ENCODE measurements around the gene RNPS1. TPM values are rescaled to one million over a fixed set of nuclear protein-coding genes. Genes with fewer than 3 reads are reported as not detected.
A peak's percentile ranks its signal among the peaks of the same experiment; 100 is the strongest.

RNPS1 gene
- total and polyA plus RNA-seq, 3 donors from 2014 or later: 197 to 294 (median 261) TPM

DNA sequence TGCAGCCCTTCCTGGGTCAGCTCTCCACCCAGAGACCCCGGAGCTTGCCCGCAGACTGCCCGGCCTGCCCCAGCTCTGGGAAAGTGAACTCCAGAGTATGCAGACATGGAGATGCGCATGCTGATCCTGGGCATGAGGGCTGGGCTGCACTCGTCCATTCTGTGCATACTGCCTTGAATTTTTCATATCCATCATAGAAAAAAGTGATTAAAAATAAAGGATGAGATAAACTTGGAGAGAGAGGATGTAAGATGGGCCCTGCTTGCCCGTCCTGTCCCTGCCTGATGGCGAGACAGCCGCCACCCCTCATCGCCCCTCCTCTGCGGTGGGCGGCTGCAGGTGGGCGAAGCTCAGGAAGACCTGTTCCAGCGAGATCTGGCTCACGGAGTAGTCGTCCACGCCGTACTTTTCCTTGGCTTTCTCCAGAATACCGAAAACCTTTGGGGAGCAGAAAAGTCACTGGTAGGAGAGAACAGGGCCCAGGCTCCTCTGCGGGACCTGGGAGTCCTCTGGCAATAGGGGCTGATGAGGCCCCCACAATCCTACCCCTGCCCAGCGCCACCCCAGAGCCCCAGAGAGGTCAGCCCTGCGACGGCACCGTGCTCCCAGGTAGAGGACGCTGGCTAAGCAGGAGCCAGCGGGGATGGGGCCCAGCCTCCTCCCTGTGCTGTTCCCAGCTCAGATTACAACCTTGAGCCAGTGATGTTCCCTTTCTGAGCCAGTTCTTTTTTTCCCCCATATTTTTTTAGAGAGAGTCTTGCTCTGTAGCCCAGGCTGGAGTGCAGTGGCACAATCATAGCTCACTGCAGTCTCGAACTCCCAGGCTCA, 8.7 kb upstream of the RNPS1 start:
- intact Hi-C loops (cut with DNase I; ENCODE audit: low total_unique reads): no loop called here
- 79 to 82% methylated on average over 21 to 26 of the region's 26 CpGs for whole genome bisulfite sequencing, 2 donors
- DNase-seq: no peak
- TF ChIP-seq POLR2A (IDR thresholded peaks at IDR 0.05): no peak
- TF ChIP-seq, protein P1, sequence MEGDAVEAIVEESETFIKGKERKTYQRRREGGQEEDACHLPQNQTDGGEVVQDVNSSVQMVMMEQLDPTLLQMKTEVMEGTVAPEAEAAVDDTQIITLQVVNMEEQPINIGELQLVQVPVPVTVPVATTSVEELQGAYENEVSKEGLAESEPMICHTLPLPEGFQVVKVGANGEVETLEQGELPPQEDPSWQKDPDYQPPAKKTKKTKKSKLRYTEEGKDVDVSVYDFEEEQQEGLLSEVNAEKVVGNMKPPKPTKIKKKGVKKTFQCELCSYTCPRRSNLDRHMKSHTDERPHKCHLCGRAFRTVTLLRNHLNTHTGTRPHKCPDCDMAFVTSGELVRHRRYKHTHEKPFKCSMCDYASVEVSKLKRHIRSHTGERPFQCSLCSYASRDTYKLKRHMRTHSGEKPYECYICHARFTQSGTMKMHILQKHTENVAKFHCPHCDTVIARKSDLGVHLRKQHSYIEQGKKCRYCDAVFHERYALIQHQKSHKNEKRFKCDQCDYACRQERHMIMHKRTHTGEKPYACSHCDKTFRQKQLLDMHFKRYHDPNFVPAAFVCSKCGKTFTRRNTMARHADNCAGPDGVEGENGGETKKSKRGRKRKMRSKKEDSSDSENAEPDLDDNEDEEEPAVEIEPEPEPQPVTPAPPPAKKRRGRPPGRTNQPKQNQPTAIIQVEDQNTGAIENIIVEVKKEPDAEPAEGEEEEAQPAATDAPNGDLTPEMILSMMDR (IDR thresholded peaks at IDR 0.05): no peak
- H3K36me3 ChIP-seq (ENCODE audit: low read depth, missing control alignments): no peaks in the 10 kb centered on the region
- H3K4me1 ChIP-seq: no peaks in the 10 kb centered on the region
- no peak overlapping the region for H3K4me3 ChIP-seq
- no peak overlapping the region for H3K27ac ChIP-seq
- H3K9me3 ChIP-seq: no peaks in the 10 kb centered on the region
- no peaks in the 10 kb centered on the region for H3K27me3 ChIP-seq

DNA sequence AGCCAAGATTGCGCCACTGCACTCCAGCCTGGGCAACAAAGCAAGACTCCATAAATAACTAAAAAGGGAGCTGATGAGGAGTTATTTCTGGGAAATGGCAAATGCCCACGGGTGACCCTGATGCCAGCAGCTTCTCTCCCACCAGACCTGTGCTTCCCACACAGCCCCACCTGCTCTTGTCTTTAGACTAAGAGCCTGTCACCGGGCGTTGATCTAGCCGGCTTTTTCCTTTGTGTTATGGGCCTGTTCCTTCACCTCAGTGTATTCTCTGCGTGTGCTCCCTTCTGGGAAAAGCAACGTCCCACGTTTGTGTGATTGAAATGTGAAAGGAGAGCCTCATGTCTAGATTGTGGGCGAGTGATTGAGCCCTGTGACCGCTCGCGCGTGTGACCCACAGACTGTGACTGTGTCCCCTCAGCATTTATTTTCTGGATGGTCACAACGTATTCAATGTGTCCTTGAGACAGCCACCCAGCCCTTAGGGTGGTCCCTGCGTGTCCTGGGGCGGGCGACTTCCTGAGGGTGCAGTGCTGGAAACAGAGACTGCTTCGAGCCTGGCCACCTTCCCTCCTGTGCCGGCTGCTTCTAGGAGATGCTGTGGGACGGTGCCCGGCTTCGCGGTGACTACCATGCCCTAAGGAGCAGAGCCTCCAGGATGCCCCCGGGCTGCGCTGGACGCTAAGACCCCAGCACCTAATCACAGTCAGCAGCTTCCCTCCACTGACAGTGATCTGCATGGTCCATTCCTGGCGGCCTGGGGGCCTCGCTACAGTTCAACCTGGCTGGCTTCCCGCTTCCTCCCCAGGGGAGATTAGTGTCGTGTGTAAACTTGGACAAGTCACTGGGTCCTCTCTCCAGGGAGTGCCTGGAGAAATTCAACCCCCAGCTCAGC, 7.8 kb upstream of the RNPS1 start:
- intact Hi-C loops (cut with DNase I; ENCODE audit: low total_unique reads): no loop called here
- H3K9me3 ChIP-seq: no peaks in the 10 kb centered on the region
- no peaks in the 10 kb centered on the region for H3K36me3 ChIP-seq (ENCODE audit: low read depth, missing control alignments)

DNA sequence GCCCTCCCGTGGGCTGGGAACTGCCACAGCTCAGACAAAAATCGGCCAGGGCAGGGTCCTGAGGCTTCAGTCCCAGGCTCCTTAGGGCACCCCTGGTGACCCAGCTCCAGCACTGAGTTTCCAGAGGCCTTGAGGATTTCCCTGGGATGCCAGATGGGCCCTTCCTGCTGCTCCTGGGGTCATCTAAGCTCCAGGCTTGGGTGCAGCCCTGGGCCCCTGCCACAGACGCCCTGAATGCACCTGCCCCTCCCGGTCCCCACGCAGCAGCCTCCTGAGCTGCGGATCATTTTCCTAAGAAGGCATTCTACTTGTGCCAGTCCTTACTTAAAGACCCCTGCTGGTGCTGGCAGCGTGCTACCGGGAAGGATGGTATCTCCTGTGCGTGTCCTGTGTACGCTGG, 6.0 kb upstream of the RNPS1 start:
- no peak for TF ChIP-seq POLR2A (IDR thresholded peaks at IDR 0.05)
- TF ChIP-seq, protein P1 (IDR thresholded peaks at IDR 0.05): no peak
- no peaks in the 10 kb centered on the region for H3K27me3 ChIP-seq
- no peak for DNase-seq
- no peak overlapping the region for H3K27ac ChIP-seq
- WGBS, 2 donors: 79 to 90% methylated on average over 6 to 10 of the region's 10 CpGs
- H3K9me3 ChIP-seq: no peaks in the 10 kb centered on the region
- no peak overlapping the region for H3K4me3 ChIP-seq
- intact Hi-C loops (cut with DNase I; ENCODE audit: low total_unique reads): no loop called here
- H3K4me1 ChIP-seq: peaks cover 10% of the 10 kb centered on the region
- H3K36me3 ChIP-seq (ENCODE audit: low read depth, missing control alignments): no peaks in the 10 kb centered on the region

More for the DNA sequence above, 7.8 kb upstream of the RNPS1 start:
- DNase-seq: no peak
- no peak overlapping the region for H3K27ac ChIP-seq
- no peaks in the 10 kb centered on the region for H3K4me1 ChIP-seq
- H3K27me3 ChIP-seq: no peaks in the 10 kb centered on the region
- 85% methylated on average over 18 to 30 of the region's 30 CpGs for WGBS, 2 donors
- H3K4me3 ChIP-seq: no peak overlapping the region
- TF ChIP-seq POLR2A (IDR thresholded peaks at IDR 0.05): no peak
- TF ChIP-seq, protein P1 (IDR thresholded peaks at IDR 0.05): no peak

DNA sequence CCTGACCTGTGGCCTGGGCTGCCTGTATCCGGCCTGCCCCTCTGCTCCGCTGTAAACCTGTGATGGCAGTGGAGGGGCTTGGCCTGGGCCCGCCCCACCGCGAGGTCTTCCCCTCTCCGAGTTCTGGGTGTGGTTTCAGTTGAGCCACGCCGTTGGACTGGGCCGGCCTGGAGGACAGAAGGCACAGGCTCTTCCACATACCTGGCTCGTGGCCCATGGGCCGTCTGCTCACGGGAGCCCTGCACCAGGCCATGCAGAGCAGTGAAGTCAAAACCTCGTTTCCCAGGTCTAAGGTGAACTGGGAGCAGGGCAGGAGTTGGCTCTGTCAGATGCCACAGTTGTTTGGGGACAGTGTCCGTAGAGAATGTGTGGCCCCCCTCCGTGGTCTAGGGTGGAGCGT, 5.6 kb upstream of the RNPS1 start:
- DNase-seq: peak; percentile 58
- Histone ChIP-seq H3K9me3 (no peaks in the 10 kb centered on the region), H3K36me3 (ENCODE audit: low read depth, missing control alignments) (no peaks in the 10 kb centered on the region), H3K4me1 (peaks cover 10% of the 10 kb centered on the region), H3K4me3 (no peak overlapping the region), H3K27me3 (no peaks in the 10 kb centered on the region), H3K27ac (no peak overlapping the region)
- no peak for TF ChIP-seq POLR2A (IDR thresholded peaks at IDR 0.05)
- TF ChIP-seq, protein P1 (IDR thresholded peaks at IDR 0.05): no peak
- 65 to 71% methylated on average over 14 to 16 of the region's 16 CpGs for WGBS, 2 donors
- intact Hi-C loops (cut with DNase I; ENCODE audit: low total_unique reads): no loop called here

All from testis (tissue), 3 donors.